Ovary (tissue), 3 donors: ENCODE data around the gene LGR6.

Experiments used
- POLR2A ChIP-seq: fragments of 450-650 bp; IDR thresholded peaks from one replicate; pipeline ENCODE4 v1.6.1; 2017; ENCODE audit warnings: antibody characterized with exemption, mild to moderate bottlenecking, moderate library complexity
- TF ChIP-seq, protein P1 (sequence below), 3 donors: fragments of 450-650 bp in 2 of 3; fragments of 200-600 bp in 1 of 3; IDR thresholded peaks; one replicate each; pipeline versions ENCODE4 v1.5.1 to v1.8.0; 2016 to 2022; ENCODE audit warnings: antibody characterized with exemption in 3 of 3, mild to moderate bottlenecking in 1 of 3
- donor health status: DM: no; HTN: no; CAD: no.

GRCh38 chr1:202157945-202158344 is 35.7 kb upstream of the LGR6 start:
- TF ChIP-seq, protein P1, sequence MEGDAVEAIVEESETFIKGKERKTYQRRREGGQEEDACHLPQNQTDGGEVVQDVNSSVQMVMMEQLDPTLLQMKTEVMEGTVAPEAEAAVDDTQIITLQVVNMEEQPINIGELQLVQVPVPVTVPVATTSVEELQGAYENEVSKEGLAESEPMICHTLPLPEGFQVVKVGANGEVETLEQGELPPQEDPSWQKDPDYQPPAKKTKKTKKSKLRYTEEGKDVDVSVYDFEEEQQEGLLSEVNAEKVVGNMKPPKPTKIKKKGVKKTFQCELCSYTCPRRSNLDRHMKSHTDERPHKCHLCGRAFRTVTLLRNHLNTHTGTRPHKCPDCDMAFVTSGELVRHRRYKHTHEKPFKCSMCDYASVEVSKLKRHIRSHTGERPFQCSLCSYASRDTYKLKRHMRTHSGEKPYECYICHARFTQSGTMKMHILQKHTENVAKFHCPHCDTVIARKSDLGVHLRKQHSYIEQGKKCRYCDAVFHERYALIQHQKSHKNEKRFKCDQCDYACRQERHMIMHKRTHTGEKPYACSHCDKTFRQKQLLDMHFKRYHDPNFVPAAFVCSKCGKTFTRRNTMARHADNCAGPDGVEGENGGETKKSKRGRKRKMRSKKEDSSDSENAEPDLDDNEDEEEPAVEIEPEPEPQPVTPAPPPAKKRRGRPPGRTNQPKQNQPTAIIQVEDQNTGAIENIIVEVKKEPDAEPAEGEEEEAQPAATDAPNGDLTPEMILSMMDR (IDR thresholded peaks at IDR 0.05) = no peak
- no peak for TF ChIP-seq POLR2A
